GM19239 (cell line): Measurements from ENCODE around the gene CCNY.
A peak's percentile ranks its signal among the peaks of the same experiment; 100 is the strongest.
"Not testable (repeated sequence)": the region's sequence is repeated elsewhere in the genome, so short reads cannot be mapped to it uniquely, and the experiment has no call there.

Experiments
- DNase-seq: peaks from one replicate; pipeline ENCODE4 v3.0.0; 2011; ENCODE audit warnings: low spot score; ENCODE audit not compliant: insufficient read length
- FAIRE-seq: peaks from 2 replicates; lab custom pipeline; 2011; peaks lifted over from hg19 to GRCh38; lab: Jason Lieb, UNC

The CCNY gene

GRCh38 chr10:35336084-35336831 lies at the start of gene CCNY:
Gene CCNY, plus strand, starts transcription at chr10:35336509. Its CDS starts 545 bp downstream, at chr10:35337054.
- peak; percentile 84 for DNase-seq
- no peak for FAIRE-seq

DNA sequence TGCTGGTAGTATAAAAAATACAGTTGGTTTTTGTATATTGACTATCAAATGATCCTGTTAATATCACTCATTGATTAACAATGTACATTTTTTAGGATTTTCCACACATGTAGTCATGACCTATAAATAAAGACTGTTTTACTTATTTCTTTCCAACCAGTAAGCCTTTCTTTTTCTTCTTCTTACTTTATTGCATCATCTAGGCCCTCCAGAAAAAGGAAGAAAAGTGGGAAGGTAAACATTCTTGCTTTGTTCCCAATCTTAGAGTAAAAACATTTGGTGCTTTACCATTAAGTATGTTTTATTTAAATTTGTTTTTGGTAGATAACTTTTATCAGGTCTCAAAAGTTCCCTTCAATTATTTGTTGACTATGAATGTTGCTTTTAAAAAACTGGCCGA lies 47.1 kb upstream of the CCNY start:
- no peak for FAIRE-seq
- no peak for DNase-seq

DNA sequence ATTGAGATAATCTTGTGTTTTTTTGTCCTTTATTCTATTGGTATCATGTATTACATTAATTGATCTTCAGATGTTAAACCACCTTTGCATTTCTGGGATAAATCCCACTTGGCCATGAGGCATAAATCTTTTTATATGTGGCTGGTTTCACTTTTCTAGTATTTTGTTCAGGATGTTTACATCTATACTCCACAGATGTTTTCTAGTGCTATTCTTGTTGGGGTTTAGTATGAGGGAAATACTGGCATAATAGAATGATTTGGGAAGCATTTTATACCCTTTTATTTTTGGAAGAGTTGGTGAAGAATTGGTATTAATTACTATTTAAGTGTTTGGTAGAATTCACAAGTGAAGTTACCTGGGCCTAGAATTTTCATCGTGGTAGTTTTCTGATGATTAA lies 41.8 kb upstream of the CCNY start:
- no peak for FAIRE-seq

GRCh38 chr10:35299016-35299415 lies 37.3 kb upstream of the CCNY start:
- FAIRE-seq (no peak), DNase-seq (no peak)

More for the DNA sequence above, 41.8 kb upstream of the CCNY start:
- no peak for DNase-seq

- peak; percentile 80 for FAIRE-seq
Observed at GRCh38 chr10:35300063-35300699, 36.1 kb upstream of the CCNY start.

GRCh38 chr10:35304649-35305048 lies 31.7 kb upstream of the CCNY start:
- no peak for DNase-seq
- FAIRE-seq: no peak

More at GRCh38 chr10:35300063-35300699, 36.1 kb upstream of the CCNY start:
- no peak for DNase-seq

DNA sequence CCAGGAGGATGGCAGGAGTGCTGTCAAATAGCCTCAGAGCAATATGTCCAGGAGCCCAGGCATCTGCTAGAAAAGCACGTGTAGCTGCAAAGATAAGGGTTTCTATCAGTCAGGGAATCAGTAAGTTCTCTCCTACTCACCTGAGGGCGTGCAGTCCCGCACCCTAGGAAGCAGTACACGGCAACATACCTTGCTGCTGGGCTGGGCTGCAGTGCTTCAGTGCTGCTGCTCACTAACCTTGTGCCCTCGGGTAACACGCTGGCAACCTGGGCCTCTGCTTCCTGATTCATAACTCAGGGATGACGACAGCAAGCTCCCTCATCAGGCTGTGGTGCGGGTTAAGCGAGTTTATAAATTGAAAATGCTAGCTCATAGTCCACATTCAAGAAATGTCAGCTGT lies 29.5 kb upstream of the CCNY start:
- DNase-seq (no peak), FAIRE-seq (no peak)

DNA sequence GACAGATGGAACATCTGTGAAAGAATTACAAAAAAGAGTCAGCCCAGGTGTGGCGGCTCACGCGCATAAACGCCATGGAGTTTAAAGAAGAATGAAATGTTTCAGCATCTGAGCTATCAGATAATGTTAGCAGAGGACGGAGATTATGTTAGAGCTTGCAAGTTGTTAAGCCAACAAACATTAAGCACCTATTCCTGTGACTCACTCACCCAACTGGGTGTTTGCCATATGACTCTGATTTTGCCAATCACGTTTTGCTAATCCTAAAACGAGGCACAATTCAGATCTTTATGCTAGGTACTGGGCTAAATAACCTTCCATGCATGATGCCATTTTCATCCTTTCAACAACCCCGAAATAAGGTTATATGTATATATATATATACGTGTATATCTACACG lies 29.0 kb upstream of the CCNY start:
- FAIRE-seq (no peak), DNase-seq (no peak)

GRCh38 chr10:35308809-35309208 lies 27.5 kb upstream of the CCNY start:
- no peak for FAIRE-seq

DNA sequence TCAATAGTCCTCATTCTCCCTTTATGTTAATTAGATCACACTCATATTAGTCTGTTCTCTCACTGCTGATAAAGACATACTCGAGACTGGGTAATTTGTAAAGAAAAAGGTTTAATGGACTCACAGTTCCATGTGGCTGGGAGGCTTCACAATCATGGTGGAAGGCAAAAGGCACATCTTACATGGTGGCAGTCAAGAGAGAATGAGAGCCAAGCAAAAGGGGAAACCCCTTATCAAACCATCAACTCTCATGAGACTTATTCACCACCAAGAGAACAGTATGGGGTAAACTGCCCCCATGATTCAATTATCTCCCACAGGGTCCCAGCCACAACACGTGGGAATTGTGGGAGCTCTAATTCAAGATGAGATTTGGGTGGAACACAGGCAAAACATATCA lies 22.2 kb upstream of the CCNY start:
- not testable (repeated sequence) for DNase-seq, FAIRE-seq

More at GRCh38 chr10:35308809-35309208, 27.5 kb upstream of the CCNY start:
- DNase-seq: no peak

- not testable (repeated sequence) for FAIRE-seq, DNase-seq
Observed at GRCh38 chr10:35315235-35315634, 21.1 kb upstream of the CCNY start.

- FAIRE-seq (no peak), DNase-seq (no peak)
Observed at GRCh38 chr10:35316218-35316967, 19.9 kb upstream of the CCNY start.

DNA sequence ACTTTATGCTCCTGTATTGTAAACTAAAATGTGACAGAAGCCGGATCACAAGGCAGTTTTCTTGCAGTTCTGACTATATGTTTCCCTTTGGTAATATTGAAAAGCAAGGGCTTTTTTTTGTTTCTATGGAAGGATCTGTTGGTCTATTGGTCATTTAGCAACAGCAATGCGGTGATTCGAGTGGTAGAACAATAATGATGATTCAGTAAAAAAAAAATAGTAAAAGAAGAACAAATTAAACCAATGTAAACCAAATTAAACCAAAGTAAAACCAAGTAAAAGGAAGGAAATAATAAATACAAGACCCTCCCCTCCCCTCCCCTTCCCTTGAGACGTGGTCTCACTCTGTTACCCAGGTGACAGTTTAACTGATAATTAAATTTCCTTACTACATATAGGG lies 17.8 kb upstream of the CCNY start:
- DNase-seq (no peak), FAIRE-seq (no peak)

GRCh38 chr10:35320341-35320740 lies 16.0 kb upstream of the CCNY start:
- FAIRE-seq (no peak), DNase-seq (no peak)

- no peak for FAIRE-seq
- no peak for DNase-seq
Observed at GRCh38 chr10:35322636-35323035, 13.7 kb upstream of the CCNY start.

DNA sequence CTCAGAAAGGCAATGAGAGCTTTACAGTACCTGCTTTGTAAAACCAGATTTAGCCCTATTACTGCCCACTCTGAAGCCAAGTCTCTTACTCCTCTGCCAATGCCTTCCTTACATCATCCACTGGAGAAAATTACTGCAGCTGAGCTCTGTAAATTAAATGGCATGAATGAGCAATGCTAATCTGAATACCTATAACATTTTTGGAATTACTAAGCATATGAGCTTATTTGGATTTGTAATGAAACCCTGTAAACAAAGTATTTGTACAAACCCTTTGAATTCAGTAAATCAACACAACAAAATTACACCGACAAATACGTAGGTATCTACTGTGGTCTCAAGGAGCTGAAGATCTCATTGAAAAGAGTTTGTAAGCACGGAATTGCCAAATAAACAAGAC lies 12.1 kb upstream of the CCNY start:
- FAIRE-seq (no peak), DNase-seq (no peak)

GRCh38 chr10:35326466-35327235 lies 9.7 kb upstream of the CCNY start:
- no peak for FAIRE-seq
- DNase-seq: no peak

DNA sequence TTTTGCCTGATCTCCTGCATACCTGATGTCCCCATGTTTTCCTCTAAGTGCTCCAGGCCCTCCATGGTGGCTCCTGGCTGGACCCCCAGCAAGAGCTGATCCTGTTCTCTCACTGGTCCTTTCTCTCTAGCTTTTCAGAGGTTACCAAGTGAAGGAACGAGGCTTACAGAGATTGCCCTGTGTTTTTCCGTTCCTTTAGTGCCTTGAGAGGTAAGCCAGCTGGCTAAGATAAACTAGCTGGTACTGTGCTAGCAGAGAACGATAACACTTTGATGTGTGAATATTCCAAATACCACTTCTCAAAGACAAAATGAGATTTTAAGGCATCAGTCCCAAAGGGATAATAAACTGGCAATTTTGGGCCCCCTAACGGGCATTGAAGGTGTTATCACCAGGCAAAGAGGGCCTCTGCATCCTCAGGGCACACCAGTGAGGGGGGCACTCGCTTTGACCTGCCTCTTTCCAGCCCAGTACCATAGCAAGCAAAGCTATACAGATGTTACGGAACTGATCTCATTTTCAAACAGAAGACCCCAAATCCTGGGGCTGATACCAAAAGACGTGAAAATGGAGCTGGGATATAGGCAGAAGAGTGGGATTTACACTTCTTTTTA lies 8.4 kb upstream of the CCNY start:
- FAIRE-seq (no peak), DNase-seq (no peak)

DNA sequence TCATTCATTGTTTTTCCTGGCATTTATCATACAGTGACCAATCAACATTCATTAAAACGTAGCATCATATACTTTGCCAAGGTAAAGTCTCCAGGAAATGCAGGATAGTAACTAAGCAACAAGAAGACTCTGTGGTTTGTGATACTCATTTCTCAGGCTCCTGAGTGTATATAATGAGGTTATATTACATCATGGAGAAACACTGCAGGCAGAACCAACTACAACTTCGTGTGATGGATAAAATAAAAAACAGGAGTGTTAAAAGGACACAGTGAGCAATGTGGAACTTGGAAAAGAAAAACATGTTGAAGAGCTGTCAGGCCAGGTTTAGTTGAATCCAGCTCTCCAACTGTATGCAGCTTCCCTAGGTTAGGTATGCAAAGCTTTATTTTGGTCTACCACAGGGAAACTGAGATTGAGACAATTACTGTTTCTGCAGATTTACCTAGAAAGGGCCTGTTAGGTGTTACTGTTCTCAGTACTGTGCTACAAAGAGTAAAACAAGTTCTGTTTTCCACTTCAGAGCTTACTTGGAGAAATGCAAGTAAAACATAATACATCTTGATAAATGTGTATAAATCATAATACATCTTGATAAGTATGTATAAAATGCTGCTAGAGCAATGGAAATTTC lies 7.8 kb upstream of the CCNY start:
- FAIRE-seq (no peak), DNase-seq (no peak)
